Measurements from ENCODE around the gene TMEM187.
A peak's percentile ranks its signal among the peaks of the same experiment; 100 is the strongest.

TMEM187 gene

GRCh38 chrX:154019633-154020528 lies 47.3 kb downstream of the TMEM187 start, which contains the start of gene IRAK1:
Gene IRAK1 (minus strand): TSS chrX:154019902. CDS start chrX:154019812, 90 bp downstream.
- peak; percentile 66 for DNase-seq (ENCODE audit: low read depth, low spot score)

DNA sequence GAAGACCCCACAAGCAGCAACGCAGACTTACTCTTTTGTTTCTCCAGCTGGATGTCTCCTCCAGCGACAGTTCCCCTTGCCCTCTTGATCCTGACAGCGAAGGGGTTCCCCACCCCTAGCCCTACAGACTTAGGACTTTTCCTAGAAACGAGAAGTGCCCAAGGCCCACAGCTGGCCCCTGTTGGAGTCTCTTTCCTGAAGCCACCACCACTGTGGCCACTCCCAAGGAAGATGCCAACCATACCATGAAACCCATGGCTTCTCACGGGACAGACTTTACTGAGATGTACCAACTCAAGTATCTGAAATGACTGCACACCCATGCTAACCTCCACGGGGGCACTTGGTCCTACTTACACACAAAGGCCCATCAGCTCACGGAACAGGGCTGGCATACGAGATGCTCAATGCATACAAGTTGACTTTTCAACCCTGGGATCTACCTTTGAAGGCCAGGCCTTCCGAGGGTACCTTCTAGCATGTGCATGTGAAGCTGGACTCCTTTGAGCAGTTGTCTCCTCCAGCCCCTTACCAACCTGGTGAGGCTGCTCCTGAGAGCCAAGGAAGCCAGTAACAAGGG lies 48.1 kb downstream of the TMEM187 start:
- DNase-seq (ENCODE audit: low read depth, low spot score), result no peak

DNA sequence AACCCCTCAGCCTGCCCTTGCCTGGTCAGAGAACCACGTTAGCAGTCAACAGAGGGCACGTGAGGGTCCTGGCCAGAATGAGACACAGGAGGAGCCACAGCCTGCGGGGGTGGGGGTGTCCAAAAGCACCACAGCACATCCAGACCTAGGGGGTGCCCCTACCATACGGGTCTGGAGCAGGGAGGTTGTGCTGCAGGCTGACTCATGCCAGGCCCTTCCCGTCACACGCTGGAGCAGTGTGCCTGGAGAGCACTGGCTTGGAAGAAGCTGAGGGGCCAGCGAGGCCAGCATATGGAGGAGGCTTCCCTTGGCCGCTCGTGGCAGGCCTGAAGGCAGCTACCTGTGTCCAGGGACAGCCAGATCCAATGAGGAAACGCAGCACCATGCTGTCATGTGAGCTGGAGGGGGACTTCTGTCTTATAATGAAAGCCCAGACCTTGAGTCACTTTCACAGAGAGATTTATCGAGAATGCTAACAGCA lies 48.6 kb downstream of the TMEM187 start:
- peak; percentile 60 for DNase-seq (ENCODE audit: low read depth, low spot score)

DNA sequence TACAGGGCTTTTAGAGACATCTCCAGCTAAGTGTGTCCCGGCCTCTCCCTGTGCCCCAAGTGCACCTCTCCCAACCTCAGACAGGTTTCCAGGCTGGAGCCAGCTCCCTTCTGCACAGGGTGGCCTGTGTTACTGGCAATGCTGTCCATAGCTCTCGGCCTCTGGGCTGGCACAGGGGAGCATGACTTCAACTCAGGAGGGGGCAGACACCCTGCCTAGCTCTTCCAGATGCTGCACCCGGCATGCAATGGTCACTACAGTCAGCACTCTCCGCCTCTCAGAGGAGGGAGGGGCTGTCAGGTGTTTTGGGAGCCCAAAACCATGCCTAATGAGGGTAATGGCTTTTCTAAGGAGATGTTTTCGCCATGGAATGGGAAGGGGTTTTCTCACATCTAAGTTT lies 49.6 kb downstream of the TMEM187 start:
- DNase-seq (ENCODE audit: low read depth, low spot score), result no peak

DNA sequence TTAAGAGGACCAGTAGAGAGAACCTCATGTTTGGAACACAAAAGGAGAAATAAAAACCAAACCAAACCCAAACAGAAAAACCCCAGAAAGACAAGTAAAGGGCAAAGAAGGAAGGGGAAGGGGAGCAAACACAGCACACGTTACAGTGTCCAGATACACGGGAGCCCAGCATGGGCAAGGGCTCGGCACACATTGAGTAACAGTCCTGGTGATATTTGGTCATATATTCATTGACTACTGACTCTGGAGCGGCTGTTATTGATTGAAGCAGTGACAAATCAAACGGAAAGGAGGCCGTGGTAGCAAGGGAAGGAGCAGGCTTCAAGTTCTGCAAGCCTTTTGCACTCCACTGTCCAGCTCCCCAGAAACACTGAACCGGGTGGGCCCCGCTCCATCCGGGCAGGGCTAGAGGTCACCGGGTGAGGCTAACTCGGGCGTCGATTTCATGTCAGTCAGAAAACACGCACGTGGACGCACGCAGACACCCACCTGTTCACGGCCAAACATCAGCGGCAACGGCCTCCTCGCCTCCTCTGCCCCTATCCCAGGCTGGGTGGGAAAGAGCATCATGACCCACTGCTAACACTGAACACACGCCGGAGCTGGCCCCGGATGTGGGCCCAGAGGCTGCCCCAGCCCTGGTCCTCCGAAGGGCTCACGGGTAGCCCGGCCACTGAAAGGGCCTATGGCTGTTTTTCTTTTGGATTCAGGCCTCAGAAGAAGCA lies 50.9 kb downstream of the TMEM187 start:
- DNase-seq (ENCODE audit: low read depth, low spot score), result no peak

GRCh38 chrX:154024271-154024670 lies 51.7 kb downstream of the TMEM187 start:
- DNase-seq (ENCODE audit: low read depth, low spot score), result no peak

DNA sequence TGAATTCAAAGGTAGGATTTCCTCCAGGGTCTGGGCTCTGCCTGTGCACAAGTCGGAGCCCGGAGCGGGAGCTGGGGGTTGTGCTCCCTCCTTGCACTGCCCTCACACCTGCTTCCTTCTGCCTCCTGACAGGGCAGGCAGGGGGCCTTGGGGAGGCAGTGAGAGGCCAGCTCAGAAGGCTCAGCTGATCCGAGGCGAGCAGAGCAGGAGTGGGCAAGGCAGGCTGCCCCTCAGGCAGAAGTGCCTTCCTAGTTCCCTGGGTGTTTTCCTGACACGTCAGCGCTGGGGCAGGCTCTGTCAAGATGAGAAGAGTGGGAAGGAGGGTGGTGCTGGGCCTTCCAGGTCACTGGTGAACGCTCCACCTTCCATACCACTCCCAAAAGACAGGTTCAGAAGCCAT lies 52.7 kb downstream of the TMEM187 start:
- no peak for DNase-seq (ENCODE audit: low read depth, low spot score)

- DNase-seq (ENCODE audit: low read depth, low spot score), result no peak
Measured at GRCh38 chrX:154026136-154027021, 53.8 kb downstream of the TMEM187 start.

- no peak for DNase-seq (ENCODE audit: low read depth, low spot score)
Measured at GRCh38 chrX:154027022-154027402, 54.5 kb downstream of the TMEM187 start.

DNA sequence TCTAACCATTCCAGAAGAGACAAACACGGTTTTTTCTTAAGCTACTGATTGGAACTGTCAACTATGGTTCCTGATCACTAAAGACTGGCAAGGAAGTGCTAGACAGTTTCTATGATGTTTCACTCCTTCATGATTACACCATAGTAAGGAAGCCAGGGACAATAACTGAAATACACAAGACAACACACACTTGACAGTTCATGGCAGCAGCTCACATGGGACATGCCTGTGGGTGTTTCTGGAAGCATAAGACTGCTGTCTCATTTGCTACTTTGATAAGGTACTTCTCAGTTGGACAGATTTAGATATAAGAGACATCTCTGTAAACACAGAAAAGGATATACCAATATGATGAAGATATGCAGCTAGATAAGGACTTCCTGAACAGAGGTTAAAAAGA lies 55.4 kb downstream of the TMEM187 start:
- DNase-seq (ENCODE audit: low read depth, low spot score), result no peak

GRCh38 chrX:154028502-154029184 lies 56.1 kb downstream of the TMEM187 start:
- no peak for DNase-seq (ENCODE audit: low read depth, low spot score)

DNA sequence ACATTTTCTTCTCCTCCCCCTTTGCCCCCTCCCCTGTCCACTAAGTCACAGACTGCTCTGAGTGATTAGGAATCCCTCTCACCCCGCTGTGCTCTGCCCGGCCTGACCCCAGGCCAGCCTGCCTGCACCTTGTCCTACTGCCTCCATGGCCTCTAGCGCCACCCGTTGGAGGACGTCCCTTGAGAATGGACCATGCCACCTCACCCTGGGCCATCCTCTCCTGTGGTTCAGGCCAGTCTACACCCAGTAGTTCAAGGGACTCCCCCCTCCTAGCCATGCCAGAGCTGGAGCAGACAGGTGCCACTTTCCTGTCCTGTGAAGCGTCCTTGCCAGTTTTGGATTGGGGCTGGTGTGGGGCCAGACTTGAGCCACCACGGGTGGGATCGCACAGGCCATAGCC lies 56.9 kb downstream of the TMEM187 start:
- DNase-seq (ENCODE audit: low read depth, low spot score), result no peak

DNA sequence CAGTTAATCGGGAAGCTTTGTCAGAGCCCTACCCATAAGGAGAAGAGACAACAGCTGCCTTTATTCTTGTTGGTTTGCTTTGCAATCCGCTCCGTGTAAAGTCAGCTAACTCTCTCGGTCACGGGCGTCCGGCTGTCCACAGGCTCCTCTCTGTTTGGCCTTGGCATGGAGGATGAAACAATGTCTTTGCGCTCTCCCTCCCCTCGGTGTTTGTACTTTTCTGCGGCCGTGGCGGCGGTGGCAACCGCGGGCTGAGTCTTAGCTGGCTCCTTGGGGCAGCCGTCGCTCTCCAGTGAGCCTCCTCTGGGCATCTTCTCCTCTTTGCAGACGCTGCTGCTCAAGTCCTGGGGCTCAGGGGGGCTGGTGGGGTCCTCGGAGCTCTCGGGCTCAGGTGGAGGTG lies 57.7 kb downstream of the TMEM187 start:
- DNase-seq (ENCODE audit: low read depth, low spot score), result no peak

GRCh38 chrX:154030715-154031305 lies 58.3 kb downstream of the TMEM187 start:
- DNase-seq (ENCODE audit: low read depth, low spot score), result peak; percentile 44

- DNase-seq (ENCODE audit: low read depth, low spot score), result no peak
Measured at GRCh38 chrX:154032160-154032559, 59.6 kb downstream of the TMEM187 start.

GRCh38 chrX:154032653-154033052 lies 60.1 kb downstream of the TMEM187 start:
- DNase-seq (ENCODE audit: low read depth, low spot score), result peak; percentile 48

All from ELF-1 (cell line).